Stromal cell of bone marrow (primary cell): ENCODE results near the gene CLIC6.

Experiments used
- DNase-seq: peaks from one replicate; pipeline ENCODE4 v3.0.0-alpha.2; 2012; ENCODE audit warnings: low read depth

CLIC6 gene

GRCh38 chr21:34668803-34669148 lies at the start of gene CLIC6:
CLIC6 (plus strand) TSS chr21:34668994; CDS start chr21:34669389, 395 bp downstream.
- DNase-seq = no peak

GRCh38 chr21:34619841-34620665 lies 48.7 kb upstream of the CLIC6 start:
- no peak for DNase-seq

GRCh38 chr21:34621434-34622350 lies 47.1 kb upstream of the CLIC6 start:
- no peak for DNase-seq

GRCh38 chr21:34623516-34623915 lies 45.3 kb upstream of the CLIC6 start:
- DNase-seq = no peak

GRCh38 chr21:34625030-34625593 lies 43.7 kb upstream of the CLIC6 start:
- no peak for DNase-seq

GRCh38 chr21:34626131-34626530 lies 42.7 kb upstream of the CLIC6 start:
- DNase-seq = no peak

- DNase-seq = peak; percentile 32
These were observed 38.2 kb upstream of the CLIC6 start for GRCh38 chr21:34630536-34631143.

- DNase-seq = no peak
These were observed 36.3 kb upstream of the CLIC6 start for GRCh38 chr21:34632498-34632897.

GRCh38 chr21:34635307-34635706 lies 33.5 kb upstream of the CLIC6 start:
- DNase-seq = no peak

- no peak for DNase-seq
These were observed 31.8 kb upstream of the CLIC6 start for GRCh38 chr21:34636961-34637360.

GRCh38 chr21:34639250-34639649 lies 29.5 kb upstream of the CLIC6 start:
- DNase-seq = no peak

- no peak for DNase-seq
These were observed 28.7 kb upstream of the CLIC6 start for GRCh38 chr21:34639882-34640788.

- peak; percentile 76 for DNase-seq
These were observed 27.9 kb upstream of the CLIC6 start for GRCh38 chr21:34640858-34641257.

GRCh38 chr21:34642211-34643075 lies 26.4 kb upstream of the CLIC6 start:
- DNase-seq = no peak

- no peak for DNase-seq
These were observed 24.0 kb upstream of the CLIC6 start for GRCh38 chr21:34644825-34645224.

- DNase-seq = no peak
These were observed 21.2 kb upstream of the CLIC6 start for GRCh38 chr21:34647555-34647954.

- no peak for DNase-seq
These were observed 20.0 kb upstream of the CLIC6 start for GRCh38 chr21:34648739-34649297.

- DNase-seq = no peak
These were observed 19.4 kb upstream of the CLIC6 start for GRCh38 chr21:34649400-34649799.

- no peak for DNase-seq
These were observed 17.8 kb upstream of the CLIC6 start for GRCh38 chr21:34650861-34651431.

GRCh38 chr21:34651642-34652041 lies 17.2 kb upstream of the CLIC6 start:
- no peak for DNase-seq
